Stomach (tissue), 9 donors: Measurements from ENCODE around the gene UPF1. TPM values are rescaled to one million over a fixed set of nuclear protein-coding genes. Genes with fewer than 3 reads are reported as not detected.

Experiments
- DNase-seq, 2 donors: peaks; one replicate each; pipeline versions ENCODE4 v3.0.0 to v3.0.0-alpha.2; 2013 to 2019
- H3K27ac ChIP-seq, 5 donors: fragments of 200-600 bp in 4 of 5; sonication (generic) in 4 of 5; one replicate each; pipeline ENCODE4 v1.5.1; 2013 to 2019; ENCODE audit warnings: mild to moderate bottlenecking in 1 of 5, moderate library complexity in 1 of 5
- H3K27me3 ChIP-seq, 3 donors: fragments of 200-600 bp; sonication (generic); one replicate each; pipeline ENCODE4 v1.5.1; 2017 to 2019; ENCODE audit warnings: mixed run types in 1 of 3
- H3K36me3 ChIP-seq, 4 donors: fragments of 200-600 bp; sonication (generic); 1 replicate in 3 of 4; 2 replicates in 1 of 4; pipeline ENCODE4 v1.5.1; 2016 to 2019
- H3K4me1 ChIP-seq, 4 donors: fragments of 200-600 bp; sonication (generic); one replicate each; pipeline ENCODE4 v1.5.1; 2016 to 2019
- H3K4me3 ChIP-seq, 4 donors: fragments of 200-600 bp; sonication (generic) in 3 of 4; one replicate each; pipeline ENCODE4 v1.5.1; 2016 to 2019; ENCODE audit warnings: mild to moderate bottlenecking in 1 of 4
- H3K9me3 ChIP-seq, 4 donors: fragments of 200-600 bp; sonication (generic); one replicate each; pipeline ENCODE4 v1.5.1; 2016 to 2019
- CTCF ChIP-seq, 7 experiments: fragments of 450-650 bp in 4 of 7; fragments of 200-600 bp in 3 of 7; sonication (generic) in 3 of 7; IDR thresholded peaks; one replicate each; pipeline ENCODE4 v1.5.1; 2016 to 2019; ENCODE audit warnings: antibody characterized with exemption in 7 of 7, control low read depth in 2 of 7, mild to moderate bottlenecking in 1 of 7
- EP300 ChIP-seq: sonication (generic); formaldehyde crosslinking; IDR thresholded peaks from one replicate; pipeline ENCODE4 v1.6.1; 2017; ENCODE audit warnings: antibody characterized with exemption
- POLR2A ChIP-seq, 4 donors: fragments of 450-650 bp; IDR thresholded peaks; one replicate each; pipeline ENCODE4 v1.6.1; 2016; ENCODE audit warnings: antibody characterized with exemption in 4 of 4, control low read depth in 2 of 4, mild to moderate bottlenecking in 1 of 4, moderate library complexity in 1 of 4
- POLR2AphosphoS5 ChIP-seq, 3 donors: sonication (generic); formaldehyde crosslinking; IDR thresholded peaks; one replicate each; pipeline ENCODE4 v1.6.1; 2016; ENCODE audit warnings: antibody characterized with exemption in 3 of 3
- WGBS, 5 donors: extraction: QIAGEN DNeasy Blood & Tissue Kit in 3 of 5; methylation state at CpG; one replicate each; pipeline versions ENCODE4 v1.1.5 to v1.1.7; 2013 to 2018; 5-methylcytosine and 5-hydroxymethylcytosine counted together
- intact Hi-C: fragments of 100-400 bp; cut with DNase I; formaldehyde crosslinking; loops from one replicate; pipeline ENCODE4 v1.15.1; 2023; ENCODE audit warnings: low total_unique reads
- polyA plus RNA-seq, 3 donors: library from polyadenylated mRNA; stranded (reverse); fragments of 200-250 nt; gene quantifications; one replicate each; pipeline ENCODE4 v1.2.3, GENCODE V29; 2013
- total RNA-seq, 5 donors: library from RNA; depleted of rRNA; stranded (reverse); fragments of >200 nt; gene quantifications; one replicate each; pipeline versions ENCODE4 v1.1.0 to v1.2.3, GENCODE V29; 2014 to 2016
- donor health status: healthy with polysubstance abuse.
- donor health status: Bipolar disorder and iron deficiency.
- donor health status: healthy.

Gene UPF1
- total and polyA plus RNA-seq, 8 donors = 26.3 to 111 (median 38.7) TPM

- H3K4me1 ChIP-seq = peaks cover 32 to 42% (median 39%) of the 10 kb centered on the region in 4 donors
- H3K9me3 ChIP-seq = no peaks in the 10 kb centered on the region
- intact Hi-C loops = no loop called here
- 92 to 96% (median 95%) methylated on average over 25 to 31 of the region's 31 CpGs for WGBS, 5 donors
- no peak overlapping the region for H3K4me3 ChIP-seq
- peak overlapping the region in 1 of 5 donors; percentile 81 for H3K27ac ChIP-seq
- no peak for TF ChIP-seq EP300
- no peak for DNase-seq
- H3K36me3 ChIP-seq = peaks cover 78 to 90% (median 85%) of the 10 kb centered on the region in 4 donors
- no peaks in the 10 kb centered on the region for H3K27me3 ChIP-seq
Measured at GRCh38 chr19:18851673-18852325, 20.0 kb downstream of the UPF1 start.

GRCh38 chr19:18852648-18853047 lies 20.9 kb downstream of the UPF1 start:
- TF ChIP-seq EP300 (no peak), POLR2A (IDR thresholded peaks at IDR 0.05) (no peak), CTCF (IDR thresholded peaks at IDR 0.05) (no peak)
- Histone ChIP-seq H3K27me3 (no peaks in the 10 kb centered on the region), H3K36me3 (peaks cover 86 to 99% (median 94%) of the 10 kb centered on the region in 4 donors), H3K4me1 (peaks cover 25 to 33% (median 31%) of the 10 kb centered on the region in 4 donors), H3K9me3 (no peaks in the 10 kb centered on the region), H3K27ac (no peak overlapping the region), H3K4me3 (no peak overlapping the region)
- intact Hi-C loops = no loop called here
- WGBS, 5 donors = 82 to 92% (median 86%) methylated on average over 12 of the region's 12 CpGs
- no peak for DNase-seq

- Histone ChIP-seq H3K4me3 (no peak overlapping the region), H3K27me3 (no peaks in the 10 kb centered on the region), H3K36me3 (peaks cover 91 to 100% (median 97%) of the 10 kb centered on the region in 4 donors), H3K27ac (no peak overlapping the region), H3K4me1 (peaks cover 13 to 21% (median 19%) of the 10 kb centered on the region in 4 donors), H3K9me3 (no peaks in the 10 kb centered on the region)
- TF ChIP-seq POLR2AphosphoS5 (IDR thresholded peaks at IDR 0.05) (no peak), EP300 (no peak), POLR2A (IDR thresholded peaks at IDR 0.05) (no peak), CTCF (IDR thresholded peaks at IDR 0.05) (no peak)
- no peak for DNase-seq
- 82 to 88% (median 86%) methylated on average over 11 to 17 of the region's 17 CpGs for WGBS, 5 donors
- intact Hi-C loops = no loop called here
Measured at GRCh38 chr19:18853755-18854427, 22.1 kb downstream of the UPF1 start.

GRCh38 chr19:18854982-18855381 lies 23.2 kb downstream of the UPF1 start:
- WGBS, 5 donors = 90 to 98% (median 95%) methylated on average over 18 to 33 of the region's 33 CpGs
- DNase-seq = no peak
- H3K4me1 ChIP-seq = peaks cover 4 to 18% (median 10%) of the 10 kb centered on the region in 4 donors
- no peak overlapping the region for H3K27ac ChIP-seq
- no peaks in the 10 kb centered on the region for H3K27me3 ChIP-seq
- H3K4me3 ChIP-seq = no peak overlapping the region
- intact Hi-C loops = no loop called here
- H3K36me3 ChIP-seq = peaks cover 99 to 100% (median 100%) of the 10 kb centered on the region in 4 donors
- TF ChIP-seq CTCF (IDR thresholded peaks at IDR 0.05) (no peak), EP300 (no peak), POLR2A (IDR thresholded peaks at IDR 0.05) (no peak), POLR2AphosphoS5 (IDR thresholded peaks at IDR 0.05) (no peak)
- H3K9me3 ChIP-seq = no peaks in the 10 kb centered on the region
